ENCODE results near the gene GARIN5B.
A peak's percentile ranks its signal among the peaks of the same experiment; 100 is the strongest.

Gene GARIN5B

GRCh38 chr19:55390461-55390880, 27.4 kb upstream of the GARIN5B start:
- intact Hi-C loops (cut with DNase I), result no loop called here
- no peak for DNase-seq

- intact Hi-C loops (cut with DNase I), result no loop called here
- DNase-seq, result no peak
Measured at GRCh38 chr19:55389386-55390317, 26.6 kb upstream of the GARIN5B start.

- intact Hi-C loops (cut with DNase I), result no loop called here
Measured at GRCh38 chr19:55387736-55388497, 24.9 kb upstream of the GARIN5B start.

GRCh38 chr19:55386493-55386971, 23.5 kb upstream of the GARIN5B start:
- DNase-seq, result peak in 4 of 42 donors; percentile 38 to 56 (median 50)
- intact Hi-C loops (cut with DNase I), result no loop called here

More at GRCh38 chr19:55387736-55388497, 24.9 kb upstream of the GARIN5B start:
- no peak for DNase-seq

- DNase-seq, result peak; percentile 97 to 100 (median 99)
- intact Hi-C loops (cut with DNase I), result no loop called here
Measured at GRCh38 chr19:55385724-55386492, 22.8 kb upstream of the GARIN5B start, which contains the start of gene RPL28. TSS of gene RPL28 (plus strand) at chr19:55385932. CDS start at chr19:55386358, 426 bp downstream.

- peak; percentile 80 to 96 (median 90) for DNase-seq
- intact Hi-C loops (cut with DNase I), result loop anchor here (5.0 kb wide), 2 partner anchors 43 to 83 kb away; no protein-coding TSS in a partner anchor
Measured at GRCh38 chr19:55384920-55385723, 22.1 kb upstream of the GARIN5B start.

GRCh38 chr19:55384131-55384919, 21.3 kb upstream of the GARIN5B start, which contains the start of gene TMEM238:
TSS of gene TMEM238 (minus strand) at chr19:55384292. CDS start at chr19:55384259, 33 bp downstream.
- intact Hi-C loops (cut with DNase I), result loop anchor here (5.0 kb wide), 2 partner anchors 42 to 82 kb away; no protein-coding TSS in a partner anchor
- DNase-seq, result peak in 29 of 42 donors; percentile 6 to 58 (median 25)

- intact Hi-C loops (cut with DNase I), result loop anchor here (5.0 kb wide), 2 partner anchors 41 to 81 kb away; no protein-coding TSS in a partner anchor
- peak in 41 of 42 donors; percentile 27 to 73 (median 52) for DNase-seq
Measured at GRCh38 chr19:55383279-55384130, 20.4 kb upstream of the GARIN5B start.

- intact Hi-C loops (cut with DNase I), result loop anchor here (5.0 kb wide), 2 partner anchors 40 to 80 kb away; no protein-coding TSS in a partner anchor
- no peak for DNase-seq
Measured at GRCh38 chr19:55382522-55383054, 19.5 kb upstream of the GARIN5B start.

GRCh38 chr19:55382013-55382412, 19.0 kb upstream of the GARIN5B start:
- no peak for DNase-seq
- intact Hi-C loops (cut with DNase I), result loop anchor here (5.0 kb wide), 2 partner anchors 40 to 80 kb away; no protein-coding TSS in a partner anchor

- no peak for DNase-seq
- intact Hi-C loops (cut with DNase I), result no loop called here
Measured at GRCh38 chr19:55379174-55379573, 16.1 kb upstream of the GARIN5B start.

GRCh38 chr19:55377356-55378131, 14.5 kb upstream of the GARIN5B start:
- no peak for DNase-seq
- intact Hi-C loops (cut with DNase I), result no loop called here

GRCh38 chr19:55376241-55376933, 13.3 kb upstream of the GARIN5B start, which contains the start of gene TMEM190:
TSS of gene TMEM190 (plus strand) at chr19:55376826. CDS start at chr19:55376854, 28 bp downstream.
- no peak for DNase-seq
- intact Hi-C loops (cut with DNase I), result no loop called here

Measured in head of caudate nucleus (tissue), 42 donors.